Skin of body (tissue), 2 donors: ENCODE data around the gene LGR5. TPM values are rescaled to one million over a fixed set of nuclear protein-coding genes. Genes with fewer than 3 reads are reported as not detected.
"Not testable (repeated sequence)": the region's sequence is repeated elsewhere in the genome, so short reads cannot be mapped to it uniquely, and the experiment has no call there.

Experiments used
- DNase-seq: peaks from one replicate; lab custom pipeline; 2025; lab: John Stamatoyannopoulos, UW
- total RNA-seq: library from RNA; depleted of rRNA; stranded (reverse); fragments of >200 nt; gene quantifications from one replicate; pipeline ENCODE4 v1.2.3, GENCODE V29; 2014

The LGR5 gene
- total RNA-seq, 1 donor from 2014 or later: 13.7 TPM

DNA sequence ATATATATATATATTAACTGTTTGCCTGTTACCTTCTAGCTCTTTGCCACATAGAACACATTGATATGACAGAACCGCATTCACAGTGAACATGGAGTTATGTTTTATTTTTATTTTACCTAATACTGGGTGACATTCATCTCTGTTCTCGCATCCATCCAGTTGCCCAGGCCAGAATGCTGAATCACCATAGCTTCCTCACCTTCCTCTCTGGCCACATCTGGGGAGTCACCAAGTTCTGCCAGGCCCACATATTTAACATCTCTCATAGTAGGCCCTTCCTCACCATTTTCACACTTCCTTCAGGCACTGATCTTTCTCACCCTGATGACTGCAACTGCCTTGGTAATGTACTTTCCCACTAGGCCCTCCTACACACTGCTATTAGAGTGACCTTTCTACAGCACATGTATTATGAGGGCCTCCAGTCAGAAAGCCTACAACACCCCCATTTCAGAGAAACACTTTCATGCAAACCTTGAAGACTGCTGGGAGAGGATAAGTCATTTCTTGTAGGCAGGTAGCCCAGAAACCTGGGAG is 106.8 kb downstream of the LGR5 start:
- DNase-seq: no peak

DNA sequence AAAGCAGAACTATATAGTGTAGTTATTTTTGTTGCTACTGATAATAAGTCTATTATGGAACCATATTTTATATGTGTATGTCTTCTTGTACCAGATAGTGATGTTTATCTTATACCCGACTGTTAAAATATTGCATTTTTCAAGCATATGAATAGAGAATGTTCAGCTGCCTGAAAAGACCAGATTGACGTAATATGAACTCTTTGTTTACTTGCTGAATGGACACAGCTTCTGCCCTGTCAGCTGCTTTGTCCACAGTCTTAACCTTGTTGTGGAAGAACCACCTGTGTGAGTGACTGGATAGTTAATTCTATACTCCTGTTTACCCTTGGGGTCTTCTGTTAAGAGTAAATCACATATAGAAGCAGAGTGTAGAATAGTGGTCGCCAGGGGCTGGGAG is 109.3 kb downstream of the LGR5 start:
- no peak for DNase-seq

DNA sequence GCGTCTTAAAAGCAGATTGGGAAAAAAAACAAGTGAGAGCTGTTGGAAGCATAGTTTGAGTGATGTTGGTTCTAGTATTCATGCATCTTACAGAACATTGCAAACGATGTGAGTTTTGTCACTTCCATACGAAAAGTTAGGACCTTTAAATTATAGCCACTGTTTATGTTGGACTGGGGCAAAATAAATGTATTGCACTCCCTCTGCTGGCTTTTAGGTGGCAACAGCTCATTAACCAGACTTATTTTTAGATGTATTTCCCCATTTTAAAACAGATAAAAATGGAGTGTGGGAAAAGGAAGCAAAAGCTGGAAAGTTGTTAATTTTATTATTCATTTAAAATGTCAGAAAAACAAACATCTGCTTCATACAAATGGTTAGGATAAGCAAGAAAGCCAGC is 111.9 kb downstream of the LGR5 start:
- DNase-seq: peak; percentile 4

DNA sequence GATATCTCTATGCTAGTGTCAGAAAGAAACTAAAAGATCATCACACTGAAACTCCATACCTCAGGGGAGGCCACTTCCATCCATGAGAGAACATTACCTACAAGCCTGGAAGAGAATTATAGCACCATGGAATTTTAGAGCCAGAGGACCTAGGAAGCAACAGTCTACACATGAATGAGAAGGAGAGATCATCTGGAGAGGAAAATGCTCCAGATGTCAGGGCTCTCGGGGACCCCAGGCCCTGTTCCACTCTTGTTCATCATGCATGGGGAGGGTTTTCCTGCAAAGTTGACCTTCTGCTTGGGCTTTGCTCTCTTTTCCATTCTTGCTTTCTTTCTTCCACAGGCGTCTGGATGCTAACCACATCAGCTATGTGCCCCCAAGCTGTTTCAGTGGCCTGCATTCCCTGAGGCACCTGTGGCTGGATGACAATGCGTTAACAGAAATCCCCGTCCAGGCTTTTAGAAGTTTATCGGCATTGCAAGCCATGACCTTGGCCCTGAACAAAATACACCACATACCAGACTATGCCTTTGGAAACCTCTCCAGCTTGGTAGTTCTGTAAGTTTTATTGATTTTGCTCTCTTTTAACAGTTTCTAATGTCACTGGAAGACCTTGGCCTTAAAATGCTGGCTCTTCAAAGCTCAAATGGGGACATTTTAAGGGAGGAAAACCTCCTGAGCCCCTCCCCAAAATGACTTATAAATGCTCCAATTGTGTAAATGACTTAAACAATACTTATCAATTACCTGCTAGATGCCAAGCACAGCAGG is 113.3 kb downstream of the LGR5 start:
- DNase-seq: no peak

DNA sequence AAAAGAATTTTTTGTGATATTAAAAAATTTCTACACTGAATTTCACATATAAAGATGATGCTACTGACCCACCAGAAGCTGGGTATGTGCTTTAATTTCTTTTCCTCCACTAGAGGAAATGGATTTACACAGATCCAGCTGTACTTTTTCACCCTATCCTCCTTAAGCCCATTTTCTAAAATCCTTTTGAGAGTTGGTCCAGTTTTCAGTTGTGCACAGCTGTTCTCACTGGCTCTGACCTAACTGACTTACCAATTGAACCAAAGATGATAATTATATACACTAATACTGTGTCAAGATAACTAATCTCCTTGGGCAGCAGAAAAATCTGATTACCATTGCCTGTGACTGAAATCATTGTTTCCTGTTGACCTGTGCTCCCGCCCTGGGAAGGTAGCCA is 115.6 kb downstream of the LGR5 start:
- DNase-seq: no peak

DNA sequence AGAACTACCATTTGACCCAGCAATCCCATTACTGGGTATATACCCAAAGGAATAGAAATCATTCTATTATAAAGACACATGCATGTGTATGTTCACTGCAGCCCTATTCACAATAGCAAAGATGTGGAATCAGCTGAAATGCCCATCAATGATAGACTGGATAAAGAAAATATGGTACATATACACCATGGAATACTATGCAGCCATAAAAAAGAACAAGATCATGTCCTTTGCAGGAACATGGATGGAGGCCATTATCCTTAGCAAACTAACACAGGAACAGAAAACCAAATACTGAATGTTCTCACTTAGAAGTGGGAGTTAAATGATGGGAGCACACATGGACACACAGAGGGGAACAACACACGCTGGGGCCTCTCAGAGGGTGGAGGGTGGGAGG is 116.2 kb downstream of the LGR5 start:
- DNase-seq: not testable (repeated sequence)

DNA sequence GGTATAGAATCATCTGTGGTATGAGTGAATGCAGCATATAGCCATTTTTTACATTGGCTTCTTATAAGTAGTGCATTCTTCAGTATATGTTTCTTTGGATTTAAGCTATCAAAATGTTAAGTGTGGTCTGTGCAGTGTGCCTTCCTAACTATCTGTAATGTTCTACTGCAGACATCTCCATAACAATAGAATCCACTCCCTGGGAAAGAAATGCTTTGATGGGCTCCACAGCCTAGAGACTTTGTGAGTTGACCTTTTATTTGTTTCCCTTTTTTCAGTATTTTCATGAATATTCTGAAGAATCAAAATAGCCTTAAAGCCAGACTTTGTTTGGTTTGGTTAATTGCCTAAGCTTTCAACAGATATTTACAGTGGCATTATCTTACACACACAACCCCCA is 116.8 kb downstream of the LGR5 start:
- no peak for DNase-seq

DNA sequence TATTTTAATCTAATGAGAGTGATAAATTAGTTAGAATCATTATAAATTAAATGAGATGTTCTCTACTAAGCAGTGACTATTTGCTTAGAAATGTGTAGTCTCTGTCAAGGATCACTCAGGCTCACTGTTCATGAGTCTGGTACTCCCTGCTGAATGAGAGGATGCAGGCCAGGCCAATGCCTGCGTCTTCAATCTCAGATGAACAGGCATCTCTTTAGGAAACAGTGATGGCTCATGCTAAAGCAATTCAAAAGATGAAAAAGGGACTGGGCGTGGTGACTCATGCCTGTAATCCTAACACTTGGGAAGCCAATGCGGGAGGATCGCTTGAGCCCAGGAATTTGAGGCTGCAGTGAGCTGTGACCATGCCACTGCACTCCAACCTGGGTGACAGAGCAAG is 117.3 kb downstream of the LGR5 start:
- DNase-seq: no peak

DNA sequence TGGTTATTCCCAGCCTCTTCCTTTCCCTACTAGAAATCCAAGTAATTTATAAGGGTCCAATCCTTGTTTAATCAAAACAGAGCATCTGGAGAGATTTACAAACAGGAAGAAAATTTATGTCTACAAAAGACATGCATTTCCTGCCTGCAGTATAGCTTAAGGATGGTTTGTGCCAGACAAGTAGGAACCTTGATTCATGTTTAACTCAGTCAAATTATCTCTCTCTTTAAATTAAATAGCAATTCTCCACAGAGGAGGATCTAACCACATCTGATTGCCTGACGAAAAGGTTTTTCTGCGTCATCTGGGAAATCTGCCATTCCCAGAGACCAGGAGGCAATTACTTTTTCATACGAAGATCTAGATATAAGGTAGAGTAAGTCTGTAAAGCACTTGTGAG is 118.8 kb downstream of the LGR5 start:
- no peak for DNase-seq

DNA sequence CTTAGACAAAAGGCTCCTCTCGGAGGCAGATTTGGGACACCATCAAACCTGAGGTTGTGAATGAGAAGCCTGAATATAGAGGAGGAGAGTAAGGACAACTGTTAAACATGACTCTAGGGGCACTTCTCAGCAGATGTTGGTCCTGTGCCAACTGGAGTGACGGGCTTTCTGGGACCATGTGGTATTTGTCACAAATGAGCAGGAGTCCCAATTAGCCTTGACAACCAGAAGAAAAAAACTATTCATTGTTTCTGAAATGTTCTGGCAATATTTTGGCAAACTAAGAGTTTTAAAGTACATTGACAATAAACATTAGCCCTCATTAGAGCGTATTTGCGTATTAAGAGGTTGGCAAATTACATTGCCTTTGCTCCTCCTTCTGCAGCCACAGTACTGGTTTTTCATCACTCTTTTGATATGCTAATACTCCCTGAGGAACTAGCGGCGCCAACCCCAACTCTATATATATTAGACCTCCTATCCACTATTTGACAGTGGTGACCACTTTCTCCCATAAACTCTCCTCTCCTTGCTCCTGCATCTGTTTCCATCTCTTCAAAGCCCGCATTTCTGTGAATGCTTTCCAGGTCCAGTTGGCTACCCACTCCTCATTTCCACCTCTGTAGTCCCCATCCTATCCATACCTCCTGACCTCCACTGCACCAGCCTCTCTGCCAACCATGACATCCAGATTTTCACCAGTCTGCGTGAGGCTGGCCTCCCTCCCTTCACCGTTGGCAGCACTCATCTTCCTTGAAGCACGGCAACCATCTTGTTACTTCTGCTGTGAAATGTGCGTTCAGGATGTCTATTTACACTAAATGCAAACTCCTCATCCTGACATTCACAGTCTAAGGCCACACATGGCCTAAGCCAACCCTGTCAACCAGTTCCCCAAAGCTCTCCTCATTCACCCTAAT is 123.3 kb downstream of the LGR5 start:
- DNase-seq: no peak

DNA sequence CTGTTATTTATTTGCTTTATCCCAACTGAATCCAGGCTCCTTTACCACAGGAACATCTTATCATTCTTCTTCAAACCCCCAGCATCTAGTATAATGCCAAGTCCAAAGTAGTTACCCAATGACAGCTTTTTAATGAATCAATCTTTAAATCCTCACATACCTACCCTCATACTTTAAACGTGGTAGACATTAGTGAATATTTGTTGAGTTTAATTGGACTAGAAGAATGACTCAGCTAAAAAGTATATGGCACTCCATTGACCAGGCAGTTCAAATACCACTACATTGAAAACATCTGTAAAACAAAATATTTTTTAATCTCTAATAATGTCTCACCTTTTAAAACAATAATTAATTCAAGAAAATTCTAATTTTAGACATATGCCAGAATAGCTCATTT is 125.9 kb downstream of the LGR5 start:
- no peak for DNase-seq

DNA sequence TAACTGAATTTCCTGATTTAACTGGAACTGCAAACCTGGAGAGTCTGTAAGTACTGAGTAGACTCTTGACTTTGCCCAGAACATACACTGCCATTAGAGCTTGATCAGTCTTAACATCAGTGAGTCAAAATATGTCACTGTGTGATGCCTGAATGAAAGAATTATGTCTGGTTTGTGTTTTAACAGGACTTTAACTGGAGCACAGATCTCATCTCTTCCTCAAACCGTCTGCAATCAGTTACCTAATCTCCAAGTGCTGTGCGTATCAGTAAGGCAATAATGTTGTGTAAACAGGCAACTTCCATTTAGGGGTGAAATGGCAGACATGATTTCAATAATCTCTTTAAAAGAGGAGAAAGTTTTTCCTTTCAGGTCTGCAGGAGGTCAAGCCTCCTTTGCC is 127.1 kb downstream of the LGR5 start:
- no peak for DNase-seq

DNA sequence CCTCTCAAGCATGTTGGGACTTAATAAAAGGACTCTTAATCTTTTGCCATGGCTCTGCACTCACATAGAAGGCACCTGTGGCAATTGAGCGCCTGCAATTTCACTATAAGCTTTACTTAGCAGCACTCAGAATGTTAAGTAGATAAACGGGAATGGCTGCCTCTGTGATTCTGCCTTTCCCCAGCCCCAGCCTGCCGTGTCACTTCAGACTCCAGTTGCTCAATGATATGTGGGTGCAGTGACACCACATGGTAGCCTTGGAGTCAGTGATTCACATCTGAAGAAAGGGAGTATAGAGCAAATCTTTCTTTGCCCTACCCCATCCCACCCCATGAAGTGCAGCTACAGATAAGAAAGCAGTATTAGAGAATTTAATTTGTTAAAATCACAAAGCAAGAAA is 127.9 kb downstream of the LGR5 start:
- no peak for DNase-seq

DNA sequence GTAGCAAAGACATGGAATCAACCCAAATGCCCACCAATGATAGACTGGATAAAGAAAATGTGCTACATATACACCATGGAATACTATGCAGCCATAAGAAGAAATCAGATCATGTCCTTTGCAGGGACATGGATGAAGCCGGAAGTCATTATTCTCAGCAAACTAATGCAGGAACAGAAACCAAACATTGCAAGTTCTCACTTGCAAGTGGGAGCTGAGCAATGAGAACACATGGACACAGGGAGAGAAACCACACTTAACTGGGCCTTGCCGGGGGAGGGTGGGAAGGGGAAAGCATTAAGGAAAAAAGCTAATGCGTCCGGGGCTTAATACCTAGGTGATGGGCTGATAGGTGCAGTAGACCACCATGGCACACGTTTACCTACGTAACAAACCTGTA is 130.3 kb downstream of the LGR5 start:
- DNase-seq: not testable (repeated sequence)

DNA sequence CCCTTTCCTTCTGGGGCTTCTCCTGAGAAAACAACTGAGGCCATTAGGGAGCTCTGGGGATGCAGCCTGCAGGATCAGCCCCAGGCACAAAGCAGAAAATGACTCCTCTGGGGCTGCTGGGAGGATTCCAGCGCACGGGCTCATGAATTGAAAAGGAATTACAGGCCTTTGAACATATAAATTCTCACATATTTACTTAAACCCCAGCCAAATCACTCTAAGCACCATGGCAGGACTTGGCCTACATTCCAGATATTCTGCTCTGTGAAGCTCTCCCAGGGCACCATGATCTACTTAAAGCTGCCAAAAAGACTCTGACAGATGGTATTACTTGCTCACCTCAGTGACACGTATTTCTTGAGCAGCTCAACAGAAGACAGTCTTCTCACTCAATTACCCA is 136.9 kb downstream of the LGR5 start:
- no peak for DNase-seq

DNA sequence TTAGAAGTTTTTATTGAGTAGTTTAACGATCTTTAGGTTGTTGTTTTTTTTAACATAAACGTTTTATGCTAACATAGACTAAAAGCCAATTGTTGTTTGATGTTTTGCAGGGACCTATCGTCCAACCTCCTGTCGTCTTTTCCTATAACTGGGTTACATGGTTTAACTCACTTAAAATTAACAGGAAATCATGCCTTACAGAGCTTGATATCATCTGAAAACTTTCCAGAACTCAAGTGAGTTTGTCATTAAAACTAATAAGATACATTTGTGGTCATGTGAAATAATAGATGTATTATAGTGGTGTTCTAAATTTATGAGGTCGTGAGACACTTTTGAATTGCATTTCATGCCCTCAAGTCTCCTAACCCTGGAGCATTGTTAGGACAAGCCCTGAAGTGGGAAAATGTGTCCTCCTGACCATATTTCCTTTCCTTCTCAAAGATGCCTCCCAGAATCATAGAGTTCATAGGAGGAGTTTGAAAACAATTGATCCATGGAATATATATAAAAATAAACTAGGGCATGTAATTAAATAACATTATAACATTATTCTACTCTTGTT is 139.2 kb downstream of the LGR5 start:
- DNase-seq: no peak

DNA sequence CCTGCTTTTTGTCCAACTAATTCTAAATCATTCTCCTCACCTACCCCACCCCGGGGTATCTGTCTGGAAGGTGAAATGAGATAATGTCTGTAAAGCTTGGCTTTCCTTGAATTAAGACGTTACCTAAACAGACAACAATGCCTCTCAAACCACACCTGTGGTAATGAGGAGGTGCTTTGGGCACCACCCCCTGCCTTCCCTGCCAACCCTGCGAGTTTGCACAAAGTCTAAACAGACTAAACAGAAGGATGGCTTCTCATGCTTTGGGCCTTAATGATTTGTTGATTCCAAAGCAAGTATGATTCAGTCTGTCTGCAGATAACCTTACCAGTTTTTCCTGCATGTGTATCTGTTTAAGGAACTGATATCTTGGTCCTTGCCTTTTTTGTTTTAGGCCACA is 141.6 kb downstream of the LGR5 start:
- no peak for DNase-seq

DNA sequence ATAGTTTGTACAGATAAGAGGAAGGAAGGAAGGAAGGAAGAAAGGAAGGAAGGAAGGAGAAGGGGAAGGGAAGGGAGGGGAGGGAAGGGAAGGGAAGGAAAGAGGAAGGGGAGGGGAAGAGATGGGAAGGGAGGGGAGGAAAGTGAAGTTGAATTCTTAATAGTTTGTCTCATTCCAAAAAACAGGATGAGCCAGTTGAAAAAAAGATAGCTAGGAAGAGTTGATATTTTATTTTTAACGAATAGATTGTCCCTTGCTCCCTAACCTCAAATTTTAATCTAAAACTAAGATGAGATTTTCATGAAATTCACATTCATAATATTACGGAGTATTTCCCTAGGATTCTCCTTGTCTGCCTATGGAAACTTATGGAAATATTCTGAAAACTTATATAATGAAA is 143.3 kb downstream of the LGR5 start:
- DNase-seq: no peak

DNA sequence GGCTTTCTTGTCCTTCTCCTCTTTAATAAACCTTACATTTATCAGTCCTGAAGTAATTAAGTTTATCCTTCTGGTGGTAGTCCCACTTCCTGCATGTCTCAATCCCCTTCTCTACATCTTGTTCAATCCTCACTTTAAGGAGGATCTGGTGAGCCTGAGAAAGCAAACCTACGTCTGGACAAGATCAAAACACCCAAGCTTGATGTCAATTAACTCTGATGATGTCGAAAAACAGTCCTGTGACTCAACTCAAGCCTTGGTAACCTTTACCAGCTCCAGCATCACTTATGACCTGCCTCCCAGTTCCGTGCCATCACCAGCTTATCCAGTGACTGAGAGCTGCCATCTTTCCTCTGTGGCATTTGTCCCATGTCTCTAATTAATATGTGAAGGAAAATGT is 144.8 kb downstream of the LGR5 start:
- no peak for DNase-seq

DNA sequence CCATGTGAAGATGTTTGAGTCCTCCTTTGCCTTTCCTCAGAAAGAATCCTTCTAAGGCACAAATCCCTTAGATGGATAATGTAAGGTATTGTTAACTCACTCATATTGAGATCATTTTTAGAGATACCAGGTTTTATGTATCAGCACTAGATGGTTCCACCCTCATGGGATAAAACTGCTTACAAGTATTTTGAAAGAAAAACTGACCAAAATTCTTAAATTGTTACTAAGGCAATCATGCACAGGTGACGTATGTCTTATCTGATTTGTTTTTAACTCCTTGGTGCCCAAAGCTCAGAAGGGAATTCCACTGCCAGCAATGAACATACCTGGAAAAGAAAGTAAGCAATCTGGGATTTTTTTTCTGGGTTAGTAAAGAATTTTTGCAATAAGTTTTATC is 145.6 kb downstream of the LGR5 start:
- DNase-seq: no peak

DNA sequence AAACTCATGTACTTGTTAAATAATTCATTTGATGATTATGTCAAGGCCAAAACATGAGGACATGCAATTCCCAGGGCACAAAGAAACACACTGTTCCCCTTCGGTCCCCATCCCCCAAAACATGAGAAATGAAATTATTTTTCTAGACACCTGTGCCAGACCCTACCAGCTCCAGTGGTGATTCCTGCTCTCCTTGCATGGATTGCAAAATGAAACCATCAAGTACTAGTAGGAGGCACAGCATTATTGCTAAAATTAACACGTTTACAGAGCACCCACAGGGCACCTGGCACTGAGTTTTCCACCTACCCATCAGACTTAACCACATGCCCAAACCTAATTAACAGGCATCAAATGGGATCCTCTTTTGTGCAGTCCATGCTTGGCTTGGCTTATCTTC is 147.4 kb downstream of the LGR5 start:
- no peak for DNase-seq

DNA sequence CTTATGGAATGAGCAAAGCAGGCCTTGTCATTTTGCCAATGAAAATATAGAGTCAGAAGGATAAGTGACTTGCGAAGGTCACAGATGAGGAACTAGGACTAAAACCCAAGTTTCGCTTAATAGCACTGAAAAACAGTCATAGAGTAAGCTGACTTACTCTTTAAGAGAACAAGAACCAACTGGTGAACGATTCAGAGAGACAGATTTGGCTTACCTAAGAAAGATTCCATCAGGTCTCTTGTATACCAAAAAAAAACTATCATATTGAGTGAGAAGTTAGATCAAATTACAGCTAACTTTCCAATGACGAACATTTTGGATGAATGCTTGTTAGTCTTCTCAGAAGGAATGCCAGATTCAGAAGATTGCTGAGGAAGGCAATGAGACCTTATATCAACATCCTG is 149.9 kb downstream of the LGR5 start:
- DNase-seq: no peak
